ENCODE results near the gene F2RL3. TPM values are rescaled to one million over a fixed set of nuclear protein-coding genes. Genes with fewer than 3 reads are reported as not detected.
A peak's percentile ranks its signal among the peaks of the same experiment; 100 is the strongest.

F2RL3 gene
- total RNA-seq, 2 experiments from 2014 or later: not detected

DNA sequence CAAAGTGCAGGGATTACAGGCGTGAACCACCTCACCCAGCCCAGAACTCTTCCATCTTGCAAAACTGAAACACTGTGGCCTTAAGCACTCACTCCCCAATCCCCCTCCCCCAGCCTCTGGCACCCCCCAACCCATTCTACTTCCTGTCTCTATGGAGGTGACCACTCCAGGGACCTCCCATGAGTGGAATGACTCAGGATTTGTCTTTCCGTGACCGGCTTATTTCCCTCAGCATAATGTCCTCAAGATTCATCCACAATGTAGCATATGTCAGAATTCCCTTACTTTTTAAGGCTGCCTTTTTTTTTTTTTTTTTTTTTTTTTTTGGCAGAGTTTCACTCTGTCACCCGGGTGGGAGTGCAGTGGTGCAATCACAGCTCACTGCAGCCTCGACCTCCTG is 3.6 kb upstream of the F2RL3 start:
- no peak for DNase-seq
- no peak overlapping the region for H3K27ac Mint-ChIP-seq
- H3K9me3 Mint-ChIP-seq: peaks cover 15% of the 10 kb centered on the region
- H3K4me1 Mint-ChIP-seq: peaks cover 6% of the 10 kb centered on the region
- no peak overlapping the region for H3K4me3 Mint-ChIP-seq
- peaks cover 21% of the 10 kb centered on the region for H3K27me3 Mint-ChIP-seq
- peaks cover 11% of the 10 kb centered on the region for H3K36me3 Mint-ChIP-seq

DNA sequence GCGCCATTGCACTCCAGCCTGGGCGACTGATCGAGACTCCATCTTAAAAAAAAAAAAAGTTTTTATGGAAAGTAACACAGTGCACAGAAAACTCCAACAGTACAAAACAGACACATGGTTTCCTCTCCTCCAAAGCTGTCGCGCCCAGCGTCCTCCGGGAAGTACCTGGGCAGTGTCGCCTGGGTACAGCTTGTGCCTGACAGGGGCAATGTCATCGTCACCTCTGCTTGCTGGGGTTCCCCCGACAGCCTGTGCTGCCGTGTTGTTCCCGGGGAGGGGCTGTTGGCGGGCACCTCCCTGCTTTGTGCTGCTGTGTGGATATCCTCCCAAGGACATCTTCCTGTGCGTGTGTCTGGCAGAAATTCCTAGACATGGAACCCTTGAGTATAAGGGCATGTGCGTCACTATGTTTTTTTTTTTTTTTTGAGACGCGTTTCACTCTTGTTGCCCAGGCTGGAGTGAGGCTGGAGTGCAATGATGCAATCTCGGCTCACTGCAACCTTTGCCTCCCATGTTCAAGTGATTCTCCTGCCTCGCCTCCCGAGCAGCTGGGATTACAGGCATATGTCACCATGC is 2.4 kb upstream of the F2RL3 start:
- Mint-ChIP-seq H3K27ac (no peak overlapping the region), H3K4me3 (no peak overlapping the region), H3K4me1 (peaks cover 6% of the 10 kb centered on the region), H3K27me3 (peaks cover 30% of the 10 kb centered on the region), H3K9me3 (peaks cover 10% of the 10 kb centered on the region), H3K36me3 (peaks cover 4% of the 10 kb centered on the region)
- no peak for DNase-seq

DNA sequence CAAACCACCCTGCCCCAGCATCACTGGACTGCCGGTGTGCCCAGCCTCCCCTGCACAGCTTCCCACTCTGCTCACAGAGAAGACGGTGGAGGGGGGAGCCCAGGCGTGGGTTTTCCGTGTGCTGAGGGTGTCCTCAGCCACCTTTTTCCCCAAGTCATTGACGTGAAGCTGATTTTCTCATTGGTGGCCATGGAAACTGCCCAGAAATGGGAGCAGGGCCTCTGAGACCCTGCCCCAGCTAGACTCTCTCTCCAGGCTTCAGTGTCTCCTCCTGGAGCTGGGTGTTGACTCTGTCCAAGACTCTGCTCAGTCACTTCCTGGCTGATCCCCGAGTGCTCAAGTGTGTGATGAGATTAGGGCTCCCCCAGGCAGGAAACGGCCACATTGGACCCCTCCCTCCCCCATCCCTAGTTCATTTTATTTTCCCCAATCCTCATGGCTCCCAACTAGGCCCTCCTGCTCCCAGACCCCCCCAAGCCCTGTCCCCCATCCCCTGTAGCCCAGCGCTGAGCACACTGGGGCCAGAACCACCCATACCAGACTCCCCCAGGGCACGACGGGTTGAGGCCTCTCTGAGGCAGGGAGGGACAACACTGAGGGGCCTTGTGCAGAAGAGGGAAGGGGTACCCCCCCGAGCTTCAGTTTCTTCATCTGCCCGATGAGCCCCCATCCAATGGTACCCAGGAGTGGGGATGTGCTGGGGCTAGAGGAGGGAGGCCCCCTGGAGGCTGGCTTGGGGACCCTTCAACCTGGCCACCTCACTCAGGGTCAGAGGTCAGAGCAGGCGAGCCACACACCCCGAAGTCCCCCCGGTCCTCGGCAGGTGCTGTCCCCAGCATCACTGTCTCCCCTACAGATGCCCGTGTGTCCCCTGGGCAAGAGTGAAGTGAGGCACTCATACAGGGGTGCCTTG is 1.2 kb upstream of the F2RL3 start:
- Mint-ChIP-seq H3K4me3 (no peak overlapping the region), H3K9me3 (peaks cover 2% of the 10 kb centered on the region), H3K27me3 (peaks cover 38% of the 10 kb centered on the region), H3K4me1 (peaks cover 6% of the 10 kb centered on the region), H3K36me3 (peaks cover 1% of the 10 kb centered on the region), H3K27ac (no peak overlapping the region)
- no peak for DNase-seq

DNA sequence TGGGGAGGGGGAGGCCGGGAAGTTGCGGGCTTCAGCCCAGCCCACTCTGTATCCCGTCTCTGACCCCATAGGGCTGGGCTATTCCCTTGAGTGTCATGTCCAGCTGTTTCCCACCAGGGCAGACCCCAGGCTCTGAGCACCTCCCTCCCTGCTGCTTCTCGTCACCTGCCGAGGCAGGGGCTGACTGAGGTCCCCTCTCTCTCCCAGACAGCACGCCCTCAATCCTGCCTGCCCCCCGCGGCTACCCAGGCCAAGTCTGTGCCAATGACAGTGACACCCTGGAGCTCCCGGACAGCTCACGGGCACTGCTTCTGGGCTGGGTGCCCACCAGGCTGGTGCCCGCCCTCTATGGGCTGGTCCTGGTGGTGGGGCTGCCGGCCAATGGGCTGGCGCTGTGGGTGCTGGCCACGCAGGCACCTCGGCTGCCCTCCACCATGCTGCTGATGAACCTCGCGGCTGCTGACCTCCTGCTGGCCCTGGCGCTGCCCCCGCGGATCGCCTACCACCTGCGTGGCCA is 625 bp downstream of the F2RL3 start:
- Mint-ChIP-seq H3K9me3 (no peaks in the 10 kb centered on the region), H3K27ac (no peak overlapping the region), H3K4me1 (peaks cover 10% of the 10 kb centered on the region), H3K36me3 (no peaks in the 10 kb centered on the region), H3K27me3 (peaks cover 54% of the 10 kb centered on the region), H3K4me3 (no peak overlapping the region)
- DNase-seq: no peak

DNA sequence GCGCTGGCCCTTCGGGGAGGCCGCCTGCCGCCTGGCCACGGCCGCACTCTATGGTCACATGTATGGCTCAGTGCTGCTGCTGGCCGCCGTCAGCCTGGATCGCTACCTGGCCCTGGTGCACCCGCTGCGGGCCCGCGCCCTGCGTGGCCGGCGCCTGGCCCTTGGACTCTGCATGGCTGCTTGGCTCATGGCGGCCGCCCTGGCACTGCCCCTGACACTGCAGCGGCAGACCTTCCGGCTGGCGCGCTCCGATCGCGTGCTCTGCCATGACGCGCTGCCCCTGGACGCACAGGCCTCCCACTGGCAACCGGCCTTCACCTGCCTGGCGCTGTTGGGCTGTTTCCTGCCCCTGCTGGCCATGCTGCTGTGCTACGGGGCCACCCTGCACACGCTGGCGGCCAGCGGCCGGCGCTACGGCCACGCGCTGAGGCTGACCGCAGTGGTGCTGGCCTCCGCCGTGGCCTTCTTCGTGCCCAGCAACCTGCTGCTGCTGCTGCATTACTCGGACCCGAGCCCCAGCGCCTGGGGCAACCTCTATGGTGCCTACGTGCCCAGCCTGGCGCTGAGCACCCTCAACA is 1.2 kb downstream of the F2RL3 start:
- Mint-ChIP-seq H3K9me3 (no peaks in the 10 kb centered on the region), H3K36me3 (no peaks in the 10 kb centered on the region), H3K27me3 (peaks cover 60% of the 10 kb centered on the region), H3K4me1 (peaks cover 10% of the 10 kb centered on the region), H3K4me3 (no peak overlapping the region), H3K27ac (no peak overlapping the region)
- DNase-seq: no peak

DNA sequence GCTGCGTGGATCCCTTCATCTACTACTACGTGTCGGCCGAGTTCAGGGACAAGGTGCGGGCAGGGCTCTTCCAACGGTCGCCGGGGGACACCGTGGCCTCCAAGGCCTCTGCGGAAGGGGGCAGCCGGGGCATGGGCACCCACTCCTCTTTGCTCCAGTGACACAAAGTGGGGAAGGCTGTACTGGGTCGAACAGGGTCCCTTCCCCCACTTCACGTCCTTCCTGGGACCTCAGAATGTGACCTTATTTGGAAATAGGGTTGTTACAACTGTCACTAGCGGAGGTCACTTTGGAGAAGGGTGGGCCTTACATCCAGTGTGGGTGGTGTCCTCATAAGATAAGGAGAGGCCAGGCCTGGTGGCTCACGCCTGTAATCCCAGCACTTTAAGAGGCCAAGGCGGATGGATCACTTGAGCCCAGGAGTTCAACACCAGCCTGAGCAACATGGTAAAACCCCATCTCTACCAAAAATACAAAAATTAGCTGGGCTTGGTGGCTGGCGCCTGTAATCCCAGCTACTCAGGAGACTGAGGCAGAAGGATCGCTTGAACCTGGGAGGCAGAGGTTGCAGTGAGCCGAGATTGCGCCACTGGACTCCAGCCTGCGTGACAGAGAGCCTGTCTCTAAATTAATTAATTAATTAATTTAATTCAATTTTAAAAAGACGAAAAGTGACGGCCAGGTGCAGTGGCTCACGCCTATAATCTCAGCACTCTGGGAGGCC is 1.8 kb downstream of the F2RL3 start:
- Mint-ChIP-seq H3K4me3 (no peak overlapping the region), H3K9me3 (no peaks in the 10 kb centered on the region), H3K4me1 (peaks cover 12% of the 10 kb centered on the region), H3K27ac (no peak overlapping the region), H3K27me3 (peaks cover 66% of the 10 kb centered on the region), H3K36me3 (peaks cover 2% of the 10 kb centered on the region)
- no peak for DNase-seq

DNA sequence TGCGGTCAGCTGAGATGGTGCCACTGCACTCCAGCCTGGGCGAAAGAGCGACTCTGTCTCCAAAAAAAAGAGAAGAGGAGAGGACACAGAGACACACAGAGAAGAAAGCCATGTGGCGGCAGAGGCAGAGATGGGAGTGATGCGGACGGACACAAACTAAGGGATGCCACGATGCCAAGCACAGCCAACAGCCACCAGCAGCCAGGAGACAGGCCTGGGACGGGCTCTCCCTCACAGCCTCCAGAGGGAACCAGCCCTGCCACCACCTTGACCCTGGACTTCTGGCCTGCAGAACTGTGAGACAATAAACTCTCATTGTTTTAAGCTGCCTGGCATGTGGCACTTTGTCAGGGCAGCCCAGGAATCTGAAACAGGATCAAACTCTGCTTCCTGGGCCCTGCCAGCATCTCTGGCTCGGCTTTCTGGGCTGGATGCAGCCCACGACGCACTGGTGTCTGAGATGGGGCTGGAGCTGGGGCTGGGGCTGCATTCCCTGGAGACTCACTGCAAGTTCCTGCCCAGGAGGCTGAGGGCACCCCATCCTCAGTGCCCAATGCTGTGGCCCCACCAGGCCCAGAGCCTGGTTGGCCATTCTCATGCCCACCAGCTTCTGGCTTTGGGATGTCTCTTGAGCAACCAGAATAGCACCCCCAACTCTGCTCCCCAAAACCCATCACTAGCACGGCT is 3.0 kb downstream of the F2RL3 start:
- no peaks in the 10 kb centered on the region for H3K9me3 Mint-ChIP-seq
- H3K27me3 Mint-ChIP-seq: peaks cover 71% of the 10 kb centered on the region
- no peak overlapping the region for H3K27ac Mint-ChIP-seq
- no peak for DNase-seq
- H3K4me3 Mint-ChIP-seq: no peak overlapping the region
- H3K4me1 Mint-ChIP-seq: peaks cover 12% of the 10 kb centered on the region
- H3K36me3 Mint-ChIP-seq: peaks cover 2% of the 10 kb centered on the region

DNA sequence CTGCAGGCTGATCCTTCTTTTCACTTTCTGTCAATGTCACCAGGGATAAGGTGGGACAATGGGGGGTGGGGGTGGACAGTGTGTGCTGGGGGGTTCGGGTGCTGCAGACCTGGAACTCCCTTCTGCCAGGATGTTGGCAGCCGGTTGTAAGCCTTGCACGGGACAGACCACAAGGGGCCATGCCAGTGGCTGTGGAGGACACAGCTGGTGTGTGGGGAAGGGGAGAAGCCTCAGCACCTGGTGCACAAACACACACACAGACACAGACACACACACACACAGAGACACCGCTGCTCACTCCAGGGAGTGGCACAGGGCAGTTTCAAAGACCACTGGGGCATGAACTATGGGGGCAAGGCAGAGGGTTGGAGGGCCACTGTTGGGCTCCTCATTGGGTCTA is 3.6 kb downstream of the F2RL3 start:
- no peak for DNase-seq
- no peak overlapping the region for H3K4me3 Mint-ChIP-seq
- no peak overlapping the region for H3K27ac Mint-ChIP-seq
- peaks cover 75% of the 10 kb centered on the region for H3K27me3 Mint-ChIP-seq
- peaks cover 2% of the 10 kb centered on the region for H3K36me3 Mint-ChIP-seq
- no peaks in the 10 kb centered on the region for H3K9me3 Mint-ChIP-seq
- H3K4me1 Mint-ChIP-seq: peaks cover 13% of the 10 kb centered on the region

DNA sequence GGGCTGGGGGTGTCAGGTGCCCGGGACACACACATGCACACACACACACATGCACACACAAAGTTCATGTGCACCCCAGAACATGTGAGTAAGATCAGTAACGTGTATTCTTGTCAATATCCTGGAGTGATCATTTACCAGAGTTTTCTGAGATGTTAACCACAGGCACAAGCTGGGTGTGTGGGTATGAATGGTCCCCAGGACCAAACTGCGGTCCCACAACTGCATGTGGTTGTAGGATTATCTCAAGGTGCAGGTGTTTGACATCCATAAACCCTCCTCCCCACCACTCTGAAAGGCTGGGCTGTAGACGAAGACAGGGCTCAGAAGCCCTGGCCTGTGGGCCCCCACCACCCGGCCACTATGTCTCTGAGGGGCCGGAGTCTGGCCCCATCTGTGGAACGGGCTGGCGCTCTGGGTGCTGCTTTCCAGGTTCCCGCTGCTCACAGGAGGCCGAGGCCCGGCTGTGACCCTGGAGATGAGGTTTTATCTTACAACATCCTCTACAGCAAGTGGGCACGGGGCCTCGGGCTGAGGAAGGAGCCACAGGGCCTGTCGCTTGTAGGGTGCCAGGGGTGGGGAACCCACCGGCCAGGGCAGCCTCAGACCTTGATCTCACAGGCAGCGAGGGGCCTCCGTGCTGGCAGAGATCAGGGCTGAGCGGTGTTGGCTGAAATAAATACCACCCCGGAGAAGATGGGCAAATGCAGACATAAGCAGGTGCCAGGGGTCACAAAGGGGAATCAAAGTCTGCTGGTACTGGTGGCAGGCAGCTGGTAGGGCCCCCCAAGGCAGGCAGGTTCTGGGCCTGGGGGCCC is 4.3 kb downstream of the F2RL3 start:
- no peak overlapping the region for H3K27ac Mint-ChIP-seq
- H3K27me3 Mint-ChIP-seq: peaks cover 71% of the 10 kb centered on the region
- no peaks in the 10 kb centered on the region for H3K9me3 Mint-ChIP-seq
- peaks cover 2% of the 10 kb centered on the region for H3K36me3 Mint-ChIP-seq
- no peak overlapping the region for H3K4me3 Mint-ChIP-seq
- no peak for DNase-seq
- H3K4me1 Mint-ChIP-seq: peaks cover 13% of the 10 kb centered on the region

DNA sequence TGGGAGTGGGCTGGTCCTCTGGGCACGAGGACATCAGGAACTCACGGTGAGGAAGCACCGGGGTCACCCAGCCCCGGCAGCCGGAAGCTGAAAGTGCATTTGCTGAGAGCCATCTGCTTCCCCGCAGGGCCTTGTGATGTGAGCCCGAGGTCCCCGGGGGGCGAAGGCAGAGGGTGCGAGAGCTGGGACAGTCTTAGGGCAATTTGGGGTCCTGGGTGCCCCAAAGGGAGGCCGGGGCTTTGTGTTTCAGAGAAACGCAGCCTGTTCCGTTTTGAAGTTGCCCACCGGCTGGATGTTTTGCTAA is 4.8 kb downstream of the F2RL3 start:
- peaks cover 2% of the 10 kb centered on the region for H3K36me3 Mint-ChIP-seq
- peaks cover 72% of the 10 kb centered on the region for H3K27me3 Mint-ChIP-seq
- H3K9me3 Mint-ChIP-seq: no peaks in the 10 kb centered on the region
- DNase-seq: no peak
- peaks cover 15% of the 10 kb centered on the region for H3K4me1 Mint-ChIP-seq
- no peak overlapping the region for H3K27ac Mint-ChIP-seq
- no peak overlapping the region for H3K4me3 Mint-ChIP-seq

DNA sequence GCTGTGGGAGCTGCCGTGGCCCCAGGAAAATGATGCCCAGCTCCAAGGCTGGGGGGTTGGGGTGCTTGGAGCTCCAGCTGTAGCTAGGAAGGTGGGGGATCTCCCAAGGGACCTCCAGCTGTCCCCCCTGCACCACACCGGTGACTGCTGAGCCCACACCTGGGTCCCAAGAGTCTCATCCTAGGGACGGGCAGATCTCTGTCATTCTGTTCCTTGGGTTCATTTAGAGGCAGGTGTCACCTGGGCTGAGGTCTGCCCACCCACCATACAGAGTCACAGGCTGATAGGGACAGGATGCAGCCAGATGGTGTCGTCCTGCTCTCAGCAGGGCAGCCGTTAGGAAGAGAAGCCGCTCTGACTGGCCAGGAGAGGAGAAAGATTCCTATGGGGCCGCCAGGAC is 5.3 kb downstream of the F2RL3 start:
- Mint-ChIP-seq H3K36me3 (peaks cover 2% of the 10 kb centered on the region), H3K27ac (no peak overlapping the region), H3K4me1 (peaks cover 14% of the 10 kb centered on the region), H3K4me3 (no peak overlapping the region), H3K9me3 (no peaks in the 10 kb centered on the region), H3K27me3 (peaks cover 71% of the 10 kb centered on the region)
- DNase-seq: no peak

DNA sequence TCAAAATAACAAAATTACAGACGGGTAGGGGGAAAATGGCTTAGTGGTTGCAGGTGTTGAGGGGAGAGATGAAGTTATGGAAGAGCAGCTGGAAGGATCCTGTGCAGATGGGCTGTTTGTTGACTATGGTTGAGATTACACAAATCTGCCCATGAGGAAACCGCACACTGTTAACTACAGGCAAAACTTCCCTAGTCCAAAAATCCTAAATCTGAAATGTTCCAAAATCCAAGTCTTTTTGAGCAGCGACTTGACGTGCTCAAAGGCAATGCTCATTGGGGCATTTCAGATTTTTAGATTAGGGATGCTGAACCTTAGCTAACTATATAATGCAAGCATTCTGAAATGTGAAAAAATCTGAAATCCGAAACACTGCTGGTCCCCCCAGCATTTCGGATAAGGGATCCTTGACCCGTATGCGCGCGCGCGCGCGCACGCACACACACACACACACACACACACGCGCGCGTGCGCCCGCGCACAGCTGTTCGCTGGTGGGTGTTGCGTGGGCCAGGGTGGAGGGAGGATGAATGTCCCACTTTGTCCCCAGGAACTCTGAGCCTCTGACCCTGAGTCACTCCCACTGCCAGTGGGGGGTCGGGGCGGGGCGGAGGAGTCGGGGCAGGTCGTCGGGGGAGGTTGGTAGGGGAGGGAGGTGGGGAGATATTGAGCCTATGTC is 6.8 kb downstream of the F2RL3 start:
- H3K27me3 Mint-ChIP-seq: peaks cover 68% of the 10 kb centered on the region
- peaks cover 2% of the 10 kb centered on the region for H3K36me3 Mint-ChIP-seq
- no peak overlapping the region for H3K27ac Mint-ChIP-seq
- no peaks in the 10 kb centered on the region for H3K9me3 Mint-ChIP-seq
- no peak overlapping the region for H3K4me3 Mint-ChIP-seq
- peaks cover 18% of the 10 kb centered on the region for H3K4me1 Mint-ChIP-seq
- DNase-seq: no peak

DNA sequence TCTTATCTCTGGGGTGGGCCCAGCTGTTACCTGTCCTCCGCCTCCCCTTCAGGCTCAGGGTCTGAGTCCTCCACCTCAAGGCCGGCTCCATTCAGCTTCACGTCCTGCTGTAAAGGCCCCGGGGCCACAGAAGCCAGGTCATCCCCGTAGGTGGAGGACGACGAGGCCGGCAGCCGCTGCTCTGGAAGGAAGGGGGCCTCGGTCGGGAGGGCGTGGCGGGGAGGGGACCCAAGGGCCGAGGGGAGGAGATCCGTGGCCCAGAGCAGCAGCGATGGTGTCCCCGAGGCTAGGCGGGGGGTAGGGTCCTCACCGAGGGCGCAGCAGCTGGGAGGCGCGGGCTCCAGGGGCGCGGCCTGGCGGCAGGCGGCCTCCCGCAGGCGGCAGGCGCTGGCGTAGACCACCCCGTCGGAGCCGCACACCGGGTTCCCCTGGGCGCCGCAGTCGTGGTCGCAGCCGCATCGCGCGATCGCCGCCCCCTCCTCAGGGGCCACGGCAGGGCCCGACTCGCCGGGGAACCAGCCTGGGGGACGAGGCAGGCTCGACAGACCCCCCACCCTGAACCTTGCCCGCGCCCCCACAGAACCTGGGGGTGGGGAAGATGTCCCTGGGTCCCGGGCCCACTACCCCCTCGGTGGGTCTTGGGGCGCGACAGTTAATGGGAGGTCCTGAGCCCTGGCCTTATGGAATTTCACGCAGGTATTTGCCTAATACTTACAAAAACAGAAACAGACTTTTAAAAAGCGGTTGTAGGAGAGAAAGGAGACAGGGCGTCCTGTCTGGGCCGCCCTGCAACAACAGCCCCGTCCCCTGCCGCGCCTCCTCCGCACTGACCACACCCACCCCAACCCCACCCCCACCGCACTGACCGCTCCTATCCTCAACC is 7.6 kb downstream of the F2RL3 start:
- Mint-ChIP-seq H3K27me3 (peaks cover 62% of the 10 kb centered on the region), H3K4me1 (peaks cover 18% of the 10 kb centered on the region), H3K36me3 (peaks cover 2% of the 10 kb centered on the region), H3K9me3 (no peaks in the 10 kb centered on the region), H3K27ac (no peak overlapping the region), H3K4me3 (peak overlapping the region; percentile 51)
- no peak for DNase-seq

Data from activated naive CD8-positive, alpha-beta T cell treated with anti-CD3 and anti-CD28 coated beads for 36 hours (primary cell).